Smooth muscle cell (in vitro differentiated cells): Measurements from ENCODE around the gene TRIAP1. TPM values are rescaled to one million over a fixed set of nuclear protein-coding genes. Genes with fewer than 3 reads are reported as not detected.

Experiments used
- DNase-seq: peaks from one replicate; lab custom pipeline; 2025; ENCODE audit not compliant: unreplicated experiment; lab: John Stamatoyannopoulos, UW
- H2AFZ ChIP-seq: fragments of 200-600 bp; sonication (generic); 2 replicates; pipeline ENCODE4 v1.6.0; 2016; ENCODE audit warnings: antibody characterized with exemption, low read depth, mild to moderate bottlenecking
- H3F3A ChIP-seq: fragments of 200-600 bp; sonication (generic); 2 replicates; pipeline ENCODE4 v1.6.0; 2017; ENCODE audit warnings: antibody characterized with exemption, low read depth
- H3K27ac ChIP-seq: fragments of 200-600 bp; sonication (generic); 2 replicates; pipeline ENCODE4 v1.5.1; 2016; ENCODE audit warnings: low read depth, mild to moderate bottlenecking
- H3K27me3 ChIP-seq: fragments of 200-600 bp; sonication (generic); 2 replicates; pipeline ENCODE4 v1.6.1; 2016; ENCODE audit warnings: low read depth, mild to moderate bottlenecking
- H3K36me3 ChIP-seq: fragments of 200-600 bp; sonication (generic); 2 replicates; pipeline ENCODE4 v1.5.1; 2016; ENCODE audit warnings: low read depth
- H3K4me1 ChIP-seq: fragments of 200-600 bp; sonication (generic); 2 replicates; pipeline ENCODE4 v1.5.1; 2016; ENCODE audit warnings: low read depth
- H3K4me2 ChIP-seq: fragments of 200-600 bp; sonication (generic); 2 replicates; pipeline ENCODE4 v1.6.0; 2016; ENCODE audit warnings: mild to moderate bottlenecking
- H3K4me3 ChIP-seq: fragments of 200-600 bp; sonication (generic); 2 replicates; pipeline ENCODE4 v1.5.1; 2016; ENCODE audit warnings: mild to moderate bottlenecking
- H3K79me2 ChIP-seq: fragments of 200-600 bp; sonication (generic); 2 replicates; pipeline ENCODE4 v1.6.0; 2016; ENCODE audit warnings: low read depth, mild to moderate bottlenecking
- H3K9ac ChIP-seq: fragments of 200-600 bp; sonication (generic); 2 replicates; pipeline ENCODE4 v1.6.0; 2016; ENCODE audit warnings: low read depth
- H3K9me3 ChIP-seq: fragments of 200-600 bp; sonication (generic); replicated peaks from 2 replicates; pipeline ENCODE4 v1.5.1; 2016; ENCODE audit warnings: low read depth
- H4K20me1 ChIP-seq: fragments of 200-600 bp; sonication (generic); 2 replicates; pipeline ENCODE4 v1.6.0; 2016; ENCODE audit warnings: low read depth
- CTCF ChIP-seq: fragments of 200-600 bp; sonication (generic); IDR thresholded peaks from 2 replicates; pipeline ENCODE4 v1.5.1; 2017; ENCODE audit warnings: borderline replicate concordance, mild to moderate bottlenecking, antibody characterized with exemption; ENCODE audit not compliant: insufficient read depth, poor library complexity, severe bottlenecking
- WGBS: methylation state at CpG from one replicate; pipeline ENCODE4 v1.1.7; 2016; ENCODE audit warnings: low lambda C conversion rate; 5-methylcytosine and 5-hydroxymethylcytosine counted together
- polyA plus RNA-seq: library from polyadenylated mRNA; unstranded; fragments of >200 nt; fragmentation: Nextera tagmentation; extraction: Ambion mirVana; gene quantifications from 2 replicates; pipeline ENCODE4 v1.2.1, GENCODE V29; 2016
- total RNA-seq: library from RNA; depleted of rRNA; stranded (reverse); fragments of >200 nt; gene quantifications from 2 replicates; pipeline ENCODE4 v1.2.3, GENCODE V29; 2014

The TRIAP1 gene
- total and polyA plus RNA-seq, 2 experiments from 2014 or later = 47.1 to 67.0 TPM

GRCh38 chr12:120428597-120429229 lies 17.5 kb downstream of the TRIAP1 start:
- H4K20me1 ChIP-seq = no peaks in the 10 kb centered on the region
- no peak overlapping the region for H3K4me2 ChIP-seq
- WGBS = 77% methylated on average over 8 of the region's 8 CpGs
- no peaks in the 10 kb centered on the region for H3K4me1 ChIP-seq
- no peaks in the 10 kb centered on the region for H3F3A ChIP-seq
- H3K9me3 ChIP-seq = no peaks in the 10 kb centered on the region
- no peak for DNase-seq
- no peak overlapping the region for H3K27ac ChIP-seq
- no peaks in the 10 kb centered on the region for H3K79me2 ChIP-seq
- H3K4me3 ChIP-seq = no peak overlapping the region
- no peaks in the 10 kb centered on the region for H3K27me3 ChIP-seq
- H2AFZ ChIP-seq = no peak overlapping the region
- no peaks in the 10 kb centered on the region for H3K36me3 ChIP-seq
- H3K9ac ChIP-seq = no peak overlapping the region
- TF ChIP-seq CTCF = no peak

GRCh38 chr12:120425797-120426196 lies 20.4 kb downstream of the TRIAP1 start:
- 81% methylated on average over 3 of the region's 3 CpGs for whole genome bisulfite sequencing
- Histone ChIP-seq H3K9me3 (no peaks in the 10 kb centered on the region), H3K4me2 (no peak overlapping the region), H3K4me1 (no peaks in the 10 kb centered on the region), H3K36me3 (no peaks in the 10 kb centered on the region), H3K79me2 (no peaks in the 10 kb centered on the region), H3K9ac (no peak overlapping the region), H4K20me1 (no peaks in the 10 kb centered on the region), H2AFZ (no peak overlapping the region), H3K4me3 (no peak overlapping the region), H3F3A (no peaks in the 10 kb centered on the region), H3K27ac (no peak overlapping the region), H3K27me3 (no peaks in the 10 kb centered on the region)
- TF ChIP-seq CTCF = no peak
- DNase-seq = no peak

GRCh38 chr12:120422892-120423456 lies 23.2 kb downstream of the TRIAP1 start:
- Histone ChIP-seq H3K79me2 (no peaks in the 10 kb centered on the region), H4K20me1 (no peaks in the 10 kb centered on the region), H3K27me3 (no peaks in the 10 kb centered on the region), H3K9me3 (no peaks in the 10 kb centered on the region), H3K4me1 (no peaks in the 10 kb centered on the region), H3K4me2 (no peak overlapping the region), H3K9ac (no peak overlapping the region), H3K36me3 (no peaks in the 10 kb centered on the region), H3K4me3 (no peak overlapping the region), H3F3A (no peaks in the 10 kb centered on the region), H2AFZ (no peak overlapping the region), H3K27ac (no peak overlapping the region)
- no peak for TF ChIP-seq CTCF
- no peak for DNase-seq
- WGBS = 92% methylated on average over 6 of the region's 7 CpGs

- no peaks in the 10 kb centered on the region for H3K9me3 ChIP-seq
- no peak for TF ChIP-seq CTCF
- H3K4me2 ChIP-seq = no peak overlapping the region
- H2AFZ ChIP-seq = no peak overlapping the region
- 76% methylated on average over 4 of the region's 4 CpGs for WGBS
- no peak for DNase-seq
- H3F3A ChIP-seq = no peaks in the 10 kb centered on the region
- H3K4me1 ChIP-seq = no peaks in the 10 kb centered on the region
- H3K36me3 ChIP-seq = no peaks in the 10 kb centered on the region
- H4K20me1 ChIP-seq = no peaks in the 10 kb centered on the region
- no peaks in the 10 kb centered on the region for H3K79me2 ChIP-seq
- H3K27me3 ChIP-seq = no peaks in the 10 kb centered on the region
- H3K27ac ChIP-seq = no peak overlapping the region
- no peak overlapping the region for H3K9ac ChIP-seq
- no peak overlapping the region for H3K4me3 ChIP-seq
These were observed 24.5 kb downstream of the TRIAP1 start for GRCh38 chr12:120421701-120422100.
